ENCODE data around the gene FHOD3.

DNA sequence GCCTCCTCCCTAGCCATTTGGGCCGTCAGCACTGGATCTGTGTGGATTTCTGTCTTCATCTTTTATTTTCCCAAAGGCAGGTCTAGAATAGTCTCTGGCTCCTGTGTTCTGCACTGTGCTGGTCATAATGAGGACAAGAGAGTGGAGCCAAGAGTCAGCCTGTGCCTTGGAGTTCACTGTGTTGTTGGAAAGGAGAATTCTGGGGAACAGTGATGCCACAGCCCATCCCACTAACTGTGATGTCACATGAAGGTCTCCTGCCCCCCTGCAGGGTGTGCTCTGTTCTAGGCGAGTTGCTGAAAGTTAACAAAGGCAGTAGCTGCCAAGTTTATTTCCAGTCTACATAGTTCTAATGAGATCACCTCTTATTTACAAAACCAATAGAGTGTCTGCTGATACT lies 282.8 kb downstream of the FHOD3 start:
- TF ChIP-seq, protein P1, sequence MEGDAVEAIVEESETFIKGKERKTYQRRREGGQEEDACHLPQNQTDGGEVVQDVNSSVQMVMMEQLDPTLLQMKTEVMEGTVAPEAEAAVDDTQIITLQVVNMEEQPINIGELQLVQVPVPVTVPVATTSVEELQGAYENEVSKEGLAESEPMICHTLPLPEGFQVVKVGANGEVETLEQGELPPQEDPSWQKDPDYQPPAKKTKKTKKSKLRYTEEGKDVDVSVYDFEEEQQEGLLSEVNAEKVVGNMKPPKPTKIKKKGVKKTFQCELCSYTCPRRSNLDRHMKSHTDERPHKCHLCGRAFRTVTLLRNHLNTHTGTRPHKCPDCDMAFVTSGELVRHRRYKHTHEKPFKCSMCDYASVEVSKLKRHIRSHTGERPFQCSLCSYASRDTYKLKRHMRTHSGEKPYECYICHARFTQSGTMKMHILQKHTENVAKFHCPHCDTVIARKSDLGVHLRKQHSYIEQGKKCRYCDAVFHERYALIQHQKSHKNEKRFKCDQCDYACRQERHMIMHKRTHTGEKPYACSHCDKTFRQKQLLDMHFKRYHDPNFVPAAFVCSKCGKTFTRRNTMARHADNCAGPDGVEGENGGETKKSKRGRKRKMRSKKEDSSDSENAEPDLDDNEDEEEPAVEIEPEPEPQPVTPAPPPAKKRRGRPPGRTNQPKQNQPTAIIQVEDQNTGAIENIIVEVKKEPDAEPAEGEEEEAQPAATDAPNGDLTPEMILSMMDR (conservative IDR thresholded peaks at IDR 0.05; ENCODE audit: low read depth in 2 of 2) = no peak
- no peak for TF ChIP-seq EZH2 (IDR thresholded peaks at IDR 0.05; ENCODE audit: low read depth, unreplicated experiment)
- TF ChIP-seq POLR2AphosphoS5 (IDR thresholded peaks at IDR 0.05; ENCODE audit: low read depth) = no peak
